ENCODE measurements around the gene PWWP2B.

PWWP2B gene

DNA sequence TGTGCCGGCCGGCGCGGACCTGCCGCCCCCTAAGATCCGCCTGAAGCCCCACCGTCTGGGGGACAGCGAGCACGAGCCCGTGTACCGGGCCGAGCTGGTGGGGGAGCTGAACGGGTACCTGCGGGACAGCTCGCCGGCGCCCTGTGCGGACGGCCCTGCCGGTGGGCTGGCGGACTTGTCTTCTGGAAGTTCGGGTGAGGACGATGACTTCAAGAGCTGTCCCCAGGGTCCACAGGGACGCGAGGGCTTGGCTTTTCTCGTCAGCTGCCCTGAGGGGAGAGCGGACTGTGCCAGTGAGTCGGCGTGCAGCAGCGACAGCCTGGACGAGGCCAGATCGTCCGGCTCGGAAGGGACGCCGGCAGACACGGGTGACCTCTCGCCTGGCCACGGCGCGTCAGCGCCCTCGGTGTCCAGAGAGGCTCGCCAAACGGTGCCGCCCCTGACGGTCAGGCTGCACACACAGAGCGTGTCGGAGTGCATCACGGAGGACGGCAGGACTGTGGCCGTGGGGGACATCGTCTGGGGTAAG is 8.5 kb downstream of the PWWP2B start:
- H3K4me3 ChIP-seq (ENCODE audit: low read depth, low read length) = no peak overlapping the region
- TF ChIP-seq CTCF (IDR thresholded peaks at IDR 0.05; ENCODE audit: low read depth, low read length) (no peak), MYC (IDR thresholded peaks at IDR 0.05; ENCODE audit: low read depth, low read length) (no peak)
- TF ChIP-seq, protein P1, sequence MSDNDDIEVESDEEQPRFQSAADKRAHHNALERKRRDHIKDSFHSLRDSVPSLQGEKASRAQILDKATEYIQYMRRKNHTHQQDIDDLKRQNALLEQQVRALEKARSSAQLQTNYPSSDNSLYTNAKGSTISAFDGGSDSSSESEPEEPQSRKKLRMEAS (IDR thresholded peaks at IDR 0.05; ENCODE audit: low read depth, low read length) = no peak
- no peak for DNase-seq (ENCODE audit: low read depth)

DNA sequence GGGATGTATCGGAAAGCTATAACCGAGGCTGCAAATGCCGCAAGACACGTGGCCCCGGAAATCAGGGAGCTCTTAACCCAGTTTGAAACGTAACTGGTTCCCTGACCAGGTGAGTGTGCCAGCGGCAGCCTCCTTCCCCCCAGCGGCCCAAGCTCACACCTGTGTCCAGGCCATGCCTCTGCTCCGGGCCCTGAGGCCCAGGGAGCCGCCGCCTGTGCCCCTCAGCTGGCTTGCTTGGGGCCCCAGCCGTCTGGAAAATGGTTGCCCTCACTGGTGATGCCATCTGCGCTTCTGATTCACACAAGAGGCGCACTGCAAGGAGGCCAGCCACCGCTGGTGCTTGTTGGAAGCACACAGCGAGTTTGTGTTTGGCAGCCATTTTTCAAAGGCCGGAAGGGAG is 9.2 kb downstream of the PWWP2B start:
- no peak overlapping the region for H3K4me3 ChIP-seq (ENCODE audit: low read depth, low read length)
- DNase-seq (ENCODE audit: low read depth) = no peak

DNA sequence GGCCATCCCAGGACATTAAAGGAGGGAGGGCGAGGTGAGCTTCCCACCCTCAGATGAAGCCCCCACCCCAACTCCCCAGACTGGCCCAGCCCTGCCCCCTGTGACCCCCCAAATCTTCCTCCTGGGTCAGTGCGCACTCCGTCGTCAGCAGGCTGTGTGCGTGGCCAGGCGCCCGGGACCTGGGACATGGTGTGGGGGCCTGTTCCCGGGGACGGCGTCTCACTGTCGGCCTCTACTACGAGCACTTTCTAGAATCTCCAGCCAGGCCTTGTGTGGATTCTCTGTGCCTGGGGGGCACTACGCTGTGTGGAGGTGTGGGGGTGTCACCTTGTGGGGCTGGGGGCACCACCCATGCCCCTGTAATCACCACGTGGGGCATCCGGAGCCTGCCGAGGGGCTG is 9.8 kb downstream of the PWWP2B start:
- no peak overlapping the region for H3K4me3 ChIP-seq (ENCODE audit: low read depth, low read length)
- no peak for TF ChIP-seq MYC (IDR thresholded peaks at IDR 0.05; ENCODE audit: low read depth, low read length)
- TF ChIP-seq CTCF (IDR thresholded peaks at IDR 0.05; ENCODE audit: low read depth, low read length) = no peak
- DNase-seq (ENCODE audit: low read depth) = no peak

More for the DNA sequence above, 9.2 kb downstream of the PWWP2B start:
- TF ChIP-seq MYC (IDR thresholded peaks at IDR 0.05; ENCODE audit: low read depth, low read length) = no peak
- no peak for TF ChIP-seq CTCF (IDR thresholded peaks at IDR 0.05; ENCODE audit: low read depth, low read length)
- TF ChIP-seq, protein P1 (IDR thresholded peaks at IDR 0.05; ENCODE audit: low read depth, low read length) = no peak
- no peak for TF ChIP-seq POLR2A (IDR thresholded peaks at IDR 0.05; ENCODE audit: extremely low read depth, insufficient read length)

GRCh38 chr10:132407243-132407746 is 10.3 kb downstream of the PWWP2B start:
- no peak for TF ChIP-seq POLR2A (IDR thresholded peaks at IDR 0.05; ENCODE audit: extremely low read depth, insufficient read length)
- no peak for TF ChIP-seq MYC (IDR thresholded peaks at IDR 0.05; ENCODE audit: low read depth, low read length)
- TF ChIP-seq CTCF (IDR thresholded peaks at IDR 0.05; ENCODE audit: low read depth, low read length) = no peak
- TF ChIP-seq, protein P1 (IDR thresholded peaks at IDR 0.05; ENCODE audit: low read depth, low read length) = no peak
- no peak for DNase-seq (ENCODE audit: low read depth)
- no peak overlapping the region for H3K4me3 ChIP-seq (ENCODE audit: low read depth, low read length)

- DNase-seq (ENCODE audit: low read depth) = peak; percentile 28
- no peak overlapping the region for H3K4me3 ChIP-seq (ENCODE audit: low read depth, low read length)
- TF ChIP-seq MYC (IDR thresholded peaks at IDR 0.05; ENCODE audit: low read depth, low read length) (no peak), CTCF (IDR thresholded peaks at IDR 0.05; ENCODE audit: low read depth, low read length) (no peak), POLR2A (IDR thresholded peaks at IDR 0.05; ENCODE audit: extremely low read depth, insufficient read length) (no peak)
Measured at GRCh38 chr10:132407846-132408278, 10.9 kb downstream of the PWWP2B start.

DNA sequence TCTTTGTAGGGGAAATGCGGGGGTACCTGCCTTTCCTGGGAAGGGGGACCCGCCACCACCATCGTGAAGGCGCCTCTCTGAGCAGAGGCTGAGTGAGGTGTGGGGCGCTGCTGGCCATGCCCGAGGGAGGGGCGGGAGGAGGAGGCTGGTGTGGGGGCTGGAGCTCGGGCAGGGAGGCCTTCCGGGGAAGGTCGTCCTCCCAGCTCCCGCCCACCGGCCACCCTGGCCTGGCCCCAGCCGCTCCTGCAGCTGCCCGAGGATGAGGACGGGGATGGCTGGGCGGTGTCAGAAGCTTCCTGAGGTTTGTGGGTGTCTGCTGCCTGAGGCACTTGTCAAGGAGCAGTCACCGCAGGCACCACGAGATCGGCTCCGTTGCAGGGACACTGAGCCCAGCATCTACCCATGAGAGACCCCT is 11.4 kb downstream of the PWWP2B start:
- TF ChIP-seq, protein P1 (IDR thresholded peaks at IDR 0.05; ENCODE audit: low read depth, low read length) = no peak
- TF ChIP-seq MYC (IDR thresholded peaks at IDR 0.05; ENCODE audit: low read depth, low read length) (no peak), CTCF (IDR thresholded peaks at IDR 0.05; ENCODE audit: low read depth, low read length) (no peak), POLR2A (IDR thresholded peaks at IDR 0.05; ENCODE audit: extremely low read depth, insufficient read length) (no peak)
- H3K4me3 ChIP-seq (ENCODE audit: low read depth, low read length) = no peak overlapping the region
- DNase-seq (ENCODE audit: low read depth) = peak; percentile 39

Data from NB4 (cell line).